ENCODE data around the gene GOT2. TPM values are rescaled to one million over a fixed set of nuclear protein-coding genes. Genes with fewer than 3 reads are reported as not detected.
"Not testable (repeated sequence)": the region's sequence is repeated elsewhere in the genome, so short reads cannot be mapped to it uniquely, and the experiment has no call there.

GOT2 gene
- 107 TPM for polyA plus RNA-seq (2012; ENCODE audit: insufficient read depth, insufficient read length)

- peak; percentile 64 for DNase-seq (ENCODE audit: low read depth, low spot score)
- peak within 1 kb of the TSS; percentile 91 for H3K4me3 ChIP-seq (ENCODE audit: low read length)
Observed at GRCh38 chr16:58733671-58734458, at the start of gene GOT2. Gene GOT2, minus strand, starts transcription at chr16:58734316. Its CDS starts 88 bp downstream, at chr16:58734228.

GRCh38 chr16:58779291-58779690, 45.2 kb upstream of the GOT2 start:
- DNase-seq (ENCODE audit: low read depth, low spot score); H3K4me3 ChIP-seq (ENCODE audit: low read length): not testable (repeated sequence)

GRCh38 chr16:58773870-58774269, 39.8 kb upstream of the GOT2 start:
- no peak overlapping the region for H3K4me3 ChIP-seq (ENCODE audit: low read length)
- DNase-seq (ENCODE audit: low read depth, low spot score), result no peak

DNA sequence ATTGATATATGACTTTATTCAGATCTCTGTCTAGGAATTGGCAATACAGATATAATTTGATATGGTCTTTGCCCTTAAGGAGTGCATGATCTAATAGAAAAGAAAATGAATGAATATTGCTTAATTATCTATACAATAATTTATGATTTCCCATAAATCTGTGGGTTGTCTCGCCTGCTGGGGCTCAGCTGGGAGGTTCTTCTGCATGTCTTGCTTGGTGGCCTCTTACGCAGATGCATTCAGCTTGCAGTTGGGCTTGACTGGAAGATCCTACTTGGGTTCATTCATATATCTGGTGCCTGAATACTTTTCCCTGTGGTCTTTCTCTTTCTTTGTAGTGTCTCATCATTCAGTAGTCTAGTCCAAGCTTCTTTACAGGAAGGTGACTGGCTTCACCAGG, 34.0 kb upstream of the GOT2 start:
- H3K4me3 ChIP-seq (ENCODE audit: low read length), result no peak overlapping the region
- DNase-seq (ENCODE audit: low read depth, low spot score), result no peak

DNA sequence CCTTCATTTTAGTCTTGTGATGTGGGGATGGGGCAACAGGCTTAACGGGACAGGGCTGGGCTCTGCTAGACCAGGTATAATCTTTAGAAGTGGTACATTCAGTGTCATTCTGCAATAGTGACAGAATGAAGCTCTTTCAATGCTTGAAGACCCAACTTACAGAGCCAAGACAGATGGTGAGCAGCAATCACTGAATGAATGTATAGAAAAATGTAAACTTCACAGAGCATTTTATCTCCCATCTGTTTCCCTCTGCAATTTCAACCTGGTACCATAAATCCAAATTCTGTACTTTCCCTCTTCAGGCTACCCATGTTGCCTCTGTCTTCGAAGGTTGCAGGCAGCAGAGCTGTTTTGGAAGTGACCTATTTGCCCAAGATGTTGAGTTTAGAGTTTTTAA, 33.5 kb upstream of the GOT2 start:
- no peak overlapping the region for H3K4me3 ChIP-seq (ENCODE audit: low read length)
- no peak for DNase-seq (ENCODE audit: low read depth, low spot score)

DNA sequence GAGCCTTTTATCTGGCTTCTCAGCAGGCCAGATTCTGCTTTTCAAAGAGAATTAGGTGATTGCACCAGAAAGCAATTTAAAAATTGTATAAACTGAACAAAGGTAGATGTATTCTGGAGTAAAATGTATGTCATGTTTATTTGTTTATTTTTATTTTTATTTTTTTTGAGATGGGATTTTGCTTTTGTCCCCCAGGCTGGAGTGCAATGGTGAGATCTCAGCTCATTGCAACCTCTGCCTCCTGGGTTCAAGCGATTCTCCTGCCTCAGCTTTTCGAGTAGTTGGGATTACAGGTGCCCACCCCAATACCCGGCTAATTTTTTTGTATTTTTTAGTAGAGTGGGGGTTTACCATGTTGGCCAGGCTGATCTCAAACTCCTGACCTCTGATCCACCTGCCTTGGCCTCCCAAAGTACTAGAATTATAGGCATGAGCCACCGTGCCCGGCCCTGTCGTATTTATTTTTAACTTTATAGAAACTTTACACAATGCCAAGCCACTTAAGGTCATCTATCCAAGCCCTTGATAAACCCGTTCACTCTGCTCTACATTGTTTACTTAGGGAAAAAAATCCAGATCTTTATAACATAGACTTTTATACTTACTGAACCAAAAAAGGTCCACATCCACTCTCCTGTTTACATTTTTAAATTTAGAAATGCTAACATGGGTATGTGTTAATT, 22.7 kb upstream of the GOT2 start:
- no peak for DNase-seq (ENCODE audit: low read depth, low spot score)
- no peak overlapping the region for H3K4me3 ChIP-seq (ENCODE audit: low read length)

GRCh38 chr16:58755989-58756649, 22.0 kb upstream of the GOT2 start:
- DNase-seq (ENCODE audit: low read depth, low spot score), result peak; percentile 82

GRCh38 chr16:58753711-58754134, 19.6 kb upstream of the GOT2 start:
- H3K4me3 ChIP-seq (ENCODE audit: low read length), result no peak overlapping the region
- no peak for DNase-seq (ENCODE audit: low read depth, low spot score)

More at GRCh38 chr16:58755989-58756649, 22.0 kb upstream of the GOT2 start:
- H3K4me3 ChIP-seq (ENCODE audit: low read length), result peak overlapping the region; percentile 38

DNA sequence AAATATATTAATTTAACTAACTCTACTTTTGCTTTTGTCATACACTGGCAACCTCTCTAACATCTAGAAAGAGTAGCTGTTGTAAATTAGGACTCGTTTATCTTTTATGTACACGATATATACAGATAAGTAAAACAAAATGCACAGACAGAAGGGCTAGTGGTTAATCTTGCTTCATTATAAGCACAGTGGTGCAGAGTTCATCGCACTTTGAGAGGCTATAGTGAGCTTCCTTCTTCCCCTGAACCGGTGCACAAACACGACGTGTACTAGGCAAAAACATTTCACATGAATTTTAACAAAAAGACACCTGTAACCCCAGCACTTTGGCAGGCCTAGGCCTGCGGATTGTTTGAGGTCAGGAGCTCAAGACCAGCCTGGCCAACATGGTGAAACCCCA, 10.4 kb upstream of the GOT2 start:
- DNase-seq (ENCODE audit: low read depth, low spot score), result no peak
- no peak overlapping the region for H3K4me3 ChIP-seq (ENCODE audit: low read length)

DNA sequence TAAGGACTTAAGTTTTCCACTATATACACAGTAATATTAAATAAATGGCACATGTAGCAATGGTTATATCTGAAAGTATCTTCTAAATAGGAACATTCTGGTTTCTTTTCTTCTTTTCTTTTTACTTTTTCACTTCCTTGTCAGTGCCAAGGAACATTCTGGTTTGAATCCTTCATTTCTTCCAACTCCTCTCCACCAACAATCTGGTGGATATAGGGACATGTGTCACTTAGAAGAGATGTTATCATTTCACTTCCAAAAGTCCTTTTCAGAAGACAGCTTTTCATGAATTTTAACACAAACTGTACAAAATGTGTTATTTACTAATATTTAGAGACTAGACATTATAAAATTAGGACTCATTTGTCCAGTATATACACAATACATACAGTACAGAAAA, 7.9 kb upstream of the GOT2 start:
- H3K4me3 ChIP-seq (ENCODE audit: low read length), result no peak overlapping the region
- DNase-seq (ENCODE audit: low read depth, low spot score), result no peak

GRCh38 chr16:58741166-58741565, 7.0 kb upstream of the GOT2 start:
- DNase-seq (ENCODE audit: low read depth, low spot score), result no peak
- H3K4me3 ChIP-seq (ENCODE audit: low read length), result no peak overlapping the region

GRCh38 chr16:58738672-58739296, 4.7 kb upstream of the GOT2 start:
- H3K4me3 ChIP-seq (ENCODE audit: low read length), result no peak overlapping the region
- DNase-seq (ENCODE audit: low read depth, low spot score), result no peak

- DNase-seq (ENCODE audit: low read depth, low spot score); H3K4me3 ChIP-seq (ENCODE audit: low read length): not testable (repeated sequence)
Observed at GRCh38 chr16:58736341-58736740, 2.2 kb upstream of the GOT2 start.

GRCh38 chr16:58734459-58734787, 307 bp upstream of the GOT2 start:
- peak overlapping the region; percentile 91 for H3K4me3 ChIP-seq (ENCODE audit: low read length)
- DNase-seq (ENCODE audit: low read depth, low spot score), result no peak

DNA sequence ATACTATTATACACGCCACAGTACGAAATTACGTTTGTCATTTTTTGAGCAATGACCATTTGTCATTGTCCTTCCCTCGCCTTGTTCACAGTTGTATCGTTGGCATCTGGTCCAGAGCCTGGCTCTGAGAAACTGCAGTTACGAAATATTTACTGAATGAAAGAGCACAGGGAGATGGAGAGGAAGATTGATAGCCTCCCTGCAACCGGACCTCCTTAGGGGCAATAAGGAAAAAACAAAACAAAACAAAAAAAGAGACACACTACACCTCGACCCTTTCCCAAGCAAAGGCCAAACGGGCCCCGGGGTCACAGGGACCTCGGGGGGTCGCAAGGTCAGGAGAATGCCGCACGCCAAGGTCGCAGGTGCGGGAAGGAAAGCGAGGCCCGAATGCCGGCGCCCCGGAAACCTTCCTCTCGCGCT, 857 bp downstream of the GOT2 start:
- peak overlapping the region; percentile 91 for H3K4me3 ChIP-seq (ENCODE audit: low read length)
- no peak for DNase-seq (ENCODE audit: low read depth, low spot score)

DNA sequence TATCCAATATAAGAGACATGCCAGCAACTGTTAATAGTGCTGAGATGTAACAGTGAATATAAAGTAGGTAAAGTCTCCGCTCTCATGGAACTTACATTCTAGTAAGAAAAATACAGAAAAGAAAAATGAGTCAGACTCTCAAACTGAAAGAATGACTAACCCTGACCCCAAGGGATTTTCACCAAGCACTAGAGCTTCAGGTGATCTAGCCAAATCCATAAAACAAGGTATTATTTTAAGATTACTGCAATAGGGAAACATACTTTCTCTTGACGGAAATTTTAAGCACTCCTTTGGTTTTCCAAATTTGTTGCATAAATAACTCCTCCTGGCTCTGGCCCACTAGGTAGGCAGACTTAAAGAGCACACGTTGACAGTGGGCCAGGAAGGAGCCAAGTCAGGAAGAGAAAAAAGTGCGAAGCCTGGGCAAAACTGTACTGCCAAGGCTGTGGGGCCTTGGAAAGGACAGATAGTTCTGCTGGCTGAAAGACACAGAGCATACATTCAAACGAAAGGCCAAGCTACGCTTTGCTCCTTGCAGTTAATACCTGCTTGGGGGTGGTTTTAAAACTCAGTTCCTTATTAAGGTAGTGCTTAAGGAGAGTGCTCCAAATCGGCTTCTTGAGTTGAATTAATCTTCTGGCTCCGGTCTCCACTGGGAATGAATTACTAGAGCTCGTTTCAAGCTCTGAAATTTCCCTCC, 1.4 kb downstream of the GOT2 start:
- peak overlapping the region; percentile 91 for H3K4me3 ChIP-seq (ENCODE audit: low read length)
- no peak for DNase-seq (ENCODE audit: low read depth, low spot score)

DNA sequence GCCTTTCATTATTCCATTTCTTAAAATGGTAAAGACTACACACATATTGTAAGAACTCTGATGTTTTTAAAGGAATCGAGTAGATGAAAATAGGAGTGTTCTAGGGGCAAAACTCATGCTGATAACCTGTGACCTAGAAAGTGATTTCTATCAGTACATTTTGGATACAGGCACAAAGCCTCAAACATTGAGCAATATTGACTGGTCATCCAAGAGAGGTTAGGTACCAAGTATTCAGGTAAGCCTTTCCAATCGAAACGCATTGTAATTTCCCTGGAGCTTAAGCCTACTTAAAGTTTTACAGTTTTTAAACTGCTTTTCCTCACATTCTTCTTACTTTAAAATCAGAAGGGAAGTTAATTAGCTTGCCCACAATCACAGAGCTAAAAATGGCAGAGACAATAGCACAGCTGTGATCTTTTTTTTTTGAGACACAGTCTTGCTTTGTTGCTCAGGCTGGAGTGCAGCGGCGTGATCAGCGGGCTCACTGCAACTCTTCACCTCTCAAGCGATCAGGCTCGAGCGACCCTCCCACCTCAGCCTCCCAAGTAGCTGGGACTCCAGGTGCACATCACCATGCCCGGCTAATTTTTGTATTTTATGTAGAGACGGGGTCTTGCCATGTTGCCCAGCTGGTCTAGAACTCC, 3.3 kb downstream of the GOT2 start:
- no peak overlapping the region for H3K4me3 ChIP-seq (ENCODE audit: low read length)
- DNase-seq (ENCODE audit: low read depth, low spot score), result no peak

GRCh38 chr16:58727796-58728568, 6.1 kb downstream of the GOT2 start:
- H3K4me3 ChIP-seq (ENCODE audit: low read length), result no peak overlapping the region
- no peak for DNase-seq (ENCODE audit: low read depth, low spot score)

All from Jurkat, Clone E6-1 (cell line).